NCI-H1694 treated with DMSO at 0.1 percent for 48 hours (cell line): ENCODE data around the gene EVC.

ENCODE experiments used
- DNase-seq: peaks from one replicate; lab custom pipeline; 2025; lab: John Stamatoyannopoulos, UW

Gene EVC

GRCh38 chr4:5732158-5732557, 21.2 kb downstream of the EVC start:
- no peak for DNase-seq

DNA sequence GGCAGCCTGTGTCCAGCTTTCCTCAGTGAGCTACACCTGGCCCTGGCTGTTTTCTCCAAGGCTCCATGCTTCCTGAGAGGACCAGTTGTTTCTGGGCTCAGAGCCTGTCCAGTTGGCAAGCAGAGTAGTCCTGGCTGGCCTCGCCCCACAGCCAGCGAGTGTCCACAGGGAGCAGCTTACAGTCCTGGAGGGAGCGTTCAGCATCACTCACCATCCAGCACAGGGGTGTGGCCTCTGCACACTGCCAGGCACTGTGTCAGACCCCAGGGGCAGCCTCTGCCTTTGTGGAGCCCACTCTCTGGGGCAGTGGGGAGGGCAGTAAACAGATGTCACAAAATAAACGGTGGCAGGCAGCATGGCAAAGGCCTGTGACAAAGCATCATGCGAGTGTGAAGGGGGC, 23.9 kb downstream of the EVC start:
- DNase-seq = no peak

- DNase-seq = no peak
Measured at GRCh38 chr4:5735463-5735862, 24.5 kb downstream of the EVC start.

- DNase-seq = no peak
Measured at GRCh38 chr4:5738061-5738460, 27.1 kb downstream of the EVC start.

- no peak for DNase-seq
Measured at GRCh38 chr4:5742388-5742787, 31.4 kb downstream of the EVC start.

DNA sequence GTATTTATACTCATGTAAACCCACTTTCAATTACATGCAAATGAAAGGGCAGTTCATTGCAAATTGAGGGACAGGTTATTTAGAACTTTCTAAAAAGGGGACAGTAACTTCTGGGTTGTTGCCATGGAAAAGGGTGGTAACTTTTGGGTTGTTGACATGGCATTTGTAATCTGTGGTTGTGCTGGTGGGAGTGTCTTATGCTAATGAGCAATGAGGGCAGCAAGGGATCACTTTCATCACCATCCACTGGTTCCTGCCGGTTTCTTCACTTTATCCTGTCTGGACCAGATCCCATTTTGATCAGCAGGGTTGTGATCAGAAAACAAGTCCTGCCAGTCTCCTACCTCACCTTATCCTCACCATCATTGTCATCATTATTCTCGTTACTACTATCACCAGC, 32.0 kb downstream of the EVC start:
- no peak for DNase-seq

- no peak for DNase-seq
Measured at GRCh38 chr4:5746250-5746649, 35.2 kb downstream of the EVC start.

DNA sequence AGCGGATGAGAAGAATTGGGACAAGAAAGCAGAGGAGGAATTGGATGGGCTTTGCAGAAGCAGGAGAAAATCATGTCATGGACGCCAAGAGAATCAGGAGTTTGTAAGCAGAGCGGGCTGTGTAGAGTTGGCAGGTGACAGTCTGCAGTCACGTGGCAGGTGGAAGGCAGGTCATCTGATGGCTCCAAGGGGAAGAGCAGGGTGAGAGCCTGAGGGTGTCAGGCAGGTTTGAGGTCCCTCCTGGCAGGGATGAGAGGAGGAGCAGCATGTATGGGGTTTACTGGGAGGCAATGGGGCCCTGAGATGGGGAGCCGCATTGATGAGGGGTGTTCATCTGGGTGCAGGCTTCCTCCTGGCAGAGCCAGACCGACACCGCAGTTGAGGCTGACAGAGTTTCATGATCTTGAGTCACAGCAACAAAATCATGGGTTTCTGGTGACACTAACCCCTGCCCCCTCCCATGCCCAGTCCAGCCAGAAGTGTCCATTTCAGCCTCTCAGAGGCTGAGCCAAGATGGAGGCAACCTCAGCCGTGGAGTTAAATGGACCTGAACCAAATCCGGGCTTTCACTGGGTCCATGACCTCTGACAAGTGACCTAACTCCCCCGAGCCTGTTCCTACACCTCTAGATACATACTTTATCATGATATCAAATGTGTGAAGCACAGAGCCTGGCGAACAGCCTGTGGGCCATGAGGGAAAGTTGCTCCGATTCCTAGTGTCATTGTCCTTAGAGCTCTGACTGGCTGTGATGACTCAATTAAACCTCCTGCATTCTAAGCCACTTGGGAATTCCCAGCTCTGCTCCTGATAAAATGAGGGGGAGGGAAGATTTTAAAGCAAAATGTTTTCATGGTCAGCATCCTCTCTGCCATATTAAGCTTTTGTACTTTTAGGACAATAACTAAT, 36.1 kb downstream of the EVC start:
- DNase-seq = no peak

DNA sequence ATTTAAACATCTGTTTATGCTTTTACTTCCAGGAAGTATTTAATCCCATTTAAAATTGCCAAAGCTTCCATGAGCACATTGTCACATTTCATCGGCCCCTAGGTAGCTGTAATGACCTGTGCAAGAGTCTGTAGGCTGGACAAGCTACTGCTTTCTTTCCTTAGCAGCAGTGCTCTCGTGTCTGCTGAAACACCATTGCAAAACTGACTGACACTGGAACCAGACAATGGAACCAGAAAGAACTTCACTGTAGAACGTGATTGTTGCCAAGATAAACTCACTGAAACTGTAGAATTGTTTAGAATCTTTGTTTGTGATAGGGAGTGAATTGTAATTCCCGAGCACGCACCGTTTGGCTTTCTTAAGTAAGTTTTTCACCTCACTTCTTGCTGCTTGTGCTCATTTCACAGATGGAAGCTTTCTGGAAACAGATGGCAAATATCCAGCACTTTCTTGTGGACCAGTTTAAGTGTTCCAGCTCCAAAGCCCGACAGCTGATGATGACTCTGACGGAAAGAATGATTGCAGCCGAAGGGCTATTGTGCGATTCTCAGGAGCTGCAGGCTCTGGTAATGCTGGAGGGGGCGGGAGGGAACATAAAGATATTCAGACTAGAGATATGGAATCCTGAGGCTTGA, 36.9 kb downstream of the EVC start:
- no peak for DNase-seq

GRCh38 chr4:5749568-5749967, 38.6 kb downstream of the EVC start:
- no peak for DNase-seq

DNA sequence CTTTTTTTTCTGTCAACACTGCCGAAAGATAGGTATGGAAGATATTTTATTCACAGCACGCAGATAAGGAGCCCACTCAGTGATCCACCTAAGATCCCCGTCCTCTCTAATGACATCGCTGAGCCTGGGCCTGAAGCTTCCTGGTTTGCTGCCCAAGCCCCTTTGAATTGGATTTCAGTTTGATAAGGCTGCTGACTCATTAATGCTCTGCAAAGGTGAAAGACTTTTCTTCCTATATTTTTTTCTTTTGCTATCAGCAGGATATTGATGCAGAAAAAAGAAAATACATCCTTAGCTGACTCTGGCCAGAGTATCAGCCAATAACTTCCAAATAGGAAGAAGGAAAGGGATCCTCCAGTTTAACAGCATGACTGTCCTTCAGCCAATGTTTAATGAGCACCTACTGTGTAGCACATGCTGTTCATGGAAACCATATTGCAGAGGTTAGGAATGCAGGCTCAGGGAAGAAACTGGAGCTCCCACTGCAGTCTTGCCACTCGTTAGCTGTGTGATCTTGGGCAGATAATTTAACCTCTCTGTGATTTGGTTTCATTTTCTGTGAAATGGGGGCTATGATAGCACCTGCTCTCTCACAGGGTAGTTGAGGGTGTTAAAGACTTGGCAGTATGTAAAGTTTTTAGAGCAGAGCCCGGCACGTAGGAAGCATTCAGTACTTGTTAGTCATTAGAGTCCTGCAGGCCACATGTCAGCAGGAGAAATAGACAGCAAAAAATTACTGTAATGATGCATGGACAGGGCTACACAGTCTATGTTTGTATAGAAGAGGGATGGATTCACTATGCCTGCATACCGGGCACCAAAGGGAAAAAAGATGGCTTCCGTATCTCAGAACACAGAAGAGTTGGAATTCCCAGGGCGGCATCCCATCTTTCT, 39.3 kb downstream of the EVC start:
- no peak for DNase-seq

DNA sequence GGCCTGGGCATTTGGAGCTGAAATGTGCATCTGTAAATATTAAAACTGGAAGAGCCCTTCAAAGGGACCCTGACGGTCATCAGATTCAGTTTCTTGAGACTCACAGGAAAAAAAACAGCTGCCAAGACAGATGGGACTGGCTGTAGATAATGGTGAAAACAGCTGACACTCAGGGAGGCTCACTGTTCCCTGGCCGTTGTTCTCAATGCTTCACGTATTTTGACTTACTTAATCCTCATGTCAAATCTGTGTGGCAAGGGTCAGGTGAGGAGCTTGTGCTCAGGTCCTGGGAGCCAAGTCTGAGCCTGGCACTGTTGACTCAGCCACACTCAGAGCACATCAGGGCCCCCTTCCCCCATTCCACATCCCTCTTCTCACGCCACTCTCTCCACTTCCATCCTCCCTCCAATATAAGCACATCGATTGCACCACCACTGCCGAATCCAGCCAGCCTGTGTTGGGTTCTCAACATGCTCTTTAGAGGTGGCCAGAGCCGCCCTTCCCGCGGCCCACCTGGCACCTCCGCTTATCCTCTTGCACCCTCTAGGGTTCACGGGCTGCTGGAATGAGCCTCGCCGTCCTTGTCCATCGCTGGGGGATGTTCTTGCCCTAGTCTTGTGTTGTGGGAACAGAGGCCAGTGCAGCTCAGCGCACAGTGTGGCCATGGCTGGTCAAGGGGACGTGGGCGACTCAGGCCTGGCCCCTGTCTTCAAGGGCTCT, 40.1 kb downstream of the EVC start:
- DNase-seq = no peak

DNA sequence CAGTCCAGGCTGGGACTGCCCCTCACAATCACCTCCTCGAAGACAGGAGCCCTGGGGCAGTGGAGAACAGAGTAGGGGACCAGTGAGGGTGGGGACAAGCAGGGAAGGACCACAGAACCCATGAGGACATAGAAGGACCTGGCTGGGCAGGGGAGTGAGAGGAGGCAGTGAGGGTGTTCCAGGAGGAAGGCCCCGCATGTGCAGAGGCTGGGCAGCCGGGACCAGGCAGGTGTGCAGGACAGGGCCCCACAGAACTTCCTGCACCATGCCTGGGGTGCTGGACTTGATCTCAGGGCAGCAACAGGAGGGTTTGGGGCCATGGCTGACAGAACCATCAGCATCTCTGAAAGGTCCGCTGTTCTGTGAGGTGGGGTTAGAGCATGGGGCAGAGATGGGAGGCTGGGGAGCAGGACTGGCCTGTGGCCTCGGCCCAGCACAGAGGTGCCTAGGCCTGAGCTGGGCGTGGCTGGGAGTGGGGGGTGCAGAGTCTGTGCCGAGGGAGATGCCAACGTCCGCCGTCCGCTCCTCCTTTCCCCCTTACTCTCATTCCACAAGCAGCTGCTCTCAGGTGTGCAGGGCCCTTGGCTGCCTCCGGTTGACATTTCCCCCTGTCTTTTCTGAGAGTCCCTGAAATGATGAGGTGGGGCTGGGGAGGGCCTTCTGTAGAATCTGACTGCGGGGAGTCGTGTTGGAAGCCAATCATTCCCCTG, 40.8 kb downstream of the EVC start:
- DNase-seq = no peak

- no peak for DNase-seq
Measured at GRCh38 chr4:5752376-5753184, 41.6 kb downstream of the EVC start.

- DNase-seq = no peak
Measured at GRCh38 chr4:5753366-5753765, 42.4 kb downstream of the EVC start.

GRCh38 chr4:5753766-5754528, 42.9 kb downstream of the EVC start:
- DNase-seq = no peak

DNA sequence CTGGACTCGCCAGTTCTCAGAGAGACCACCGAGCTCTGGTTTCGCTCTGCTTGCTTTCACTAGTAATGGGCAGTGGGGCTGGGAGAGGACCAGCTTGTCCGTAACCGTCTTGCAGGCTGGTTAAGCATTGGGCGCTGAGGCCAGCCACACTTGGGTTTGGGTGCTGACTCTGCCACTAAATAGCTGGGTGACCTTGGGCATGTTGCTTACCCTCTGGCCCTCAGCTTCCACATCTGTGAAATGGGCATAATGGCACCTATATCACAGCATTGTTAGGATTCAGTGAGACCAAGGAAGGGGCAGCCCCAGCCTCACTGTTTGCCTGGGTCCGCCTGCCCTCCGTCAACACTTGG, 43.5 kb downstream of the EVC start:
- no peak for DNase-seq

- DNase-seq = no peak
Measured at GRCh38 chr4:5755161-5755560, 44.2 kb downstream of the EVC start.

GRCh38 chr4:5755679-5756078, 44.7 kb downstream of the EVC start:
- no peak for DNase-seq

DNA sequence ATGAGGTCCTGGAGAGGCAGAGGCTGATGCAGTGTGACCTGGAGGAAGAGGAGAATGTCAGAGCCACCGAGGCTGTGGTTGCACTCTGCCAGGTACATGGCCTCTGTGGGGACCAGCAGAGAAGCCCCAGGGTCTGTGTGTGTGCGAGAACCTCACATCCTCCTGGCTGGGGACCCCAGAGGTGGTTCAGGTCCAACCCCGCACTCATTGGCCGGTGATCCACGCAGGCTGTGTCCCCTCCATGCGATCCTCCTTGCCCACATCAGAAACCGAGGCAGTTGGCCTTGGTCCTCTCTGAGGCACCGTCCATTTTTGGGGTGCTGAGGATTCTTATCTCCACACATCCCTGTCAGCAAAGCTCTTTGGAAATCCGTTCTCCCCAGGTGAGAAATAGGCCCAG, 45.3 kb downstream of the EVC start:
- DNase-seq = no peak
